Heart left ventricle (tissue), 13 donors: ENCODE results near the gene FBXO21.

Source experiments
- POLR2A ChIP-seq, 2 donors: fragments of 450-650 bp; IDR thresholded peaks; one replicate each; pipeline ENCODE4 v1.6.1; 2017; ENCODE audit warnings: antibody characterized with exemption in 2 of 2, mild to moderate bottlenecking in 2 of 2, moderate library complexity in 2 of 2
- TF ChIP-seq, protein P1 (sequence below), 12 donors: fragments of 200-600 bp; sonication (generic) in 4 of 12; IDR thresholded peaks; one replicate each; pipeline versions ENCODE4 v1.5.0 to v1.8.0; 2018 to 2022; ENCODE audit warnings: antibody characterized with exemption in 12 of 12, mild to moderate bottlenecking in 5 of 12
- donor health status: ischemic (EF 13 %, LVEDD 7.1; RV severe dilation, severe dysfunction).
- donor health status: DM: no; HTN: yes; CAD: no.
- donor health status: DM: no; HTN: no; CAD: no.
- donor health status: ischemic (EF 25% LVEDD 6.9; RV normal size, moderate dysfunction).
- donor health status: ischemic (EF 25% LVEDD 5.7; RV mildly dilated, moderate dysfunction).
- donor health status: ischemic (EF 35%, LVEDD 5.7; RV mildly dilated, moderate dysfunction).
- donor health status: nonischemic (EF 11% LVEDD 7.7; RV severe dilation, severe dysfunction).
- donor health status: DM: yes; HTN: yes; CAD: no.
- donor health status: PGD.
- donor health status: ischemic (EF 29% LVEDD 5.4; RV normal size, mild dysfunction).
- donor health status: nonischemic (EF 23%, LVEDD 6.1; RV moderate dilation, normal function).

DNA sequence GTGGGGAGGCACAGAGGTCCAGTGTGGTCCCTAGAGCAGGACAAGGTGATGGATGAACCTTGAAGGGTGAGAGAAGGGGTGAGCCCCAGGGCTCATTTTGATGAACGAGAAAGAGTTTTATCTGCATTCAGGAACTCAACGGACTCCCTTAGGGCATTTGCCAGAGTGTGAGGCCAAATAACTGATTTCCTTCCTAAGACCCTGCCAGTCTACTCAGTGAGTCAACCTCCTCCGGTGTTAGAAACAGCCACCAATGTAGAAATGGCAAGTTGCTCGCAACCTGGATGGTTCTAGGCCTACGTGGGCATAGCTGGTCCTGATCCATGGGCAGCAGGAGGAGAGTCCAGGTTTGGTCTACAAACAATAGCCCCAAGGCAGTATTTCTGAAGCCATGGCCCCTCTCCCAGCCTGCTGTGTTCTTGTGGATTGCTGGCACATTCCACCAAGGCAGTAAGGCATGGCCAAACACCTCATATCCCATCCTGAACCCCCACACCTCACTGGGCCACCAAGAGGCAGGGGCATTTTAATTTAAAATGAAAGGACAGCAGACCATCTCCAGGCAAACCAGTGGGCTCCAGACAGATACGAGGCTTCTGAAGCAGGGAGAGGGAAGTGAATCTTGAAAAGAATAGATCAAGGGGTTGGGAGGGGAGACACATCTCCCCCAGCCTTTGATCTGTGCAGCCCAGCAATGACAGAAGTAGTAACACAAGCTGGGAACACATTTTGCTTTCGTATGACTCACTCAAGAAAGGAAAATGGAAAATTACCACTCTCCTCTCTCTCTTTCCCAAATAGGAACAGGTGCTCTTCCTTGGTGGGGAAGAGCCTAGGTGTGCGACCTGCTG lies 65.6 kb downstream of the FBXO21 start:
- TF ChIP-seq, protein P1, sequence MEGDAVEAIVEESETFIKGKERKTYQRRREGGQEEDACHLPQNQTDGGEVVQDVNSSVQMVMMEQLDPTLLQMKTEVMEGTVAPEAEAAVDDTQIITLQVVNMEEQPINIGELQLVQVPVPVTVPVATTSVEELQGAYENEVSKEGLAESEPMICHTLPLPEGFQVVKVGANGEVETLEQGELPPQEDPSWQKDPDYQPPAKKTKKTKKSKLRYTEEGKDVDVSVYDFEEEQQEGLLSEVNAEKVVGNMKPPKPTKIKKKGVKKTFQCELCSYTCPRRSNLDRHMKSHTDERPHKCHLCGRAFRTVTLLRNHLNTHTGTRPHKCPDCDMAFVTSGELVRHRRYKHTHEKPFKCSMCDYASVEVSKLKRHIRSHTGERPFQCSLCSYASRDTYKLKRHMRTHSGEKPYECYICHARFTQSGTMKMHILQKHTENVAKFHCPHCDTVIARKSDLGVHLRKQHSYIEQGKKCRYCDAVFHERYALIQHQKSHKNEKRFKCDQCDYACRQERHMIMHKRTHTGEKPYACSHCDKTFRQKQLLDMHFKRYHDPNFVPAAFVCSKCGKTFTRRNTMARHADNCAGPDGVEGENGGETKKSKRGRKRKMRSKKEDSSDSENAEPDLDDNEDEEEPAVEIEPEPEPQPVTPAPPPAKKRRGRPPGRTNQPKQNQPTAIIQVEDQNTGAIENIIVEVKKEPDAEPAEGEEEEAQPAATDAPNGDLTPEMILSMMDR (IDR thresholded peaks at IDR 0.05), result no peak
- TF ChIP-seq POLR2A (IDR thresholded peaks at IDR 0.05), result no peak
